ENCODE data around the gene PFKM.

DNA sequence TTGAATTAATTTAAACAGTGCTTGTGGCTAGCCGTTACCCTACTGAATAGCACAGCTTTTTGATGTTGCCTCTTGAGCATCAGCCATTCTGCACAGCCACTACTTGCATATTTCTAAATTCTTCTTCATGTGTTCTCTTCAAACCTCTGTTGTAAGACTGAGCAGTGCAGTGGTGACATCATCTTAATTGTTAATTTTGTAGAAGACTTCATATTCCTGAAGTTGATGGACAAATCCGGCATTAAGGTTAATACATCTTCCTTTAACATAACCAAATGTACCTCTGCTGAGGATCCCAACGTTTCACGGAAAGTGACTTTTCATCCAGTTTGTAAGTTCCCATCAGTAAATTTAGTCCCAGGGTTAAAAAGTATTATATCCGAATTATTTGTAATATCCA lies 38.9 kb upstream of the PFKM start:
- TF ChIP-seq CTCF (IDR thresholded peaks at IDR 0.05; ENCODE audit: low read depth, low read length, missing input control), result no peak
- no peak for TF ChIP-seq FOXA1 (IDR thresholded peaks at IDR 0.05)
- no peak for TF ChIP-seq MAX (IDR thresholded peaks at IDR 0.05)
- no peak for TF ChIP-seq JUND (IDR thresholded peaks at IDR 0.05)
- TF ChIP-seq ZBTB33 (IDR thresholded peaks at IDR 0.05), result no peak
- TF ChIP-seq REST (IDR thresholded peaks at IDR 0.05), result no peak
- no peak for TF ChIP-seq RAD21 (IDR thresholded peaks at IDR 0.05)
- TF ChIP-seq GABPA (IDR thresholded peaks at IDR 0.05 in 1 of 2, conservative IDR thresholded peaks at IDR 0.05 in 1 of 2), result no peak
- no peak for TF ChIP-seq RXRA (IDR thresholded peaks at IDR 0.05)
- TF ChIP-seq SP1 (IDR thresholded peaks at IDR 0.05), result no peak
- TF ChIP-seq TAF1 (conservative IDR thresholded peaks at IDR 0.05), result no peak
- TF ChIP-seq EGR1 (IDR thresholded peaks at IDR 0.05; ENCODE audit: low read depth in 2 of 2), result no peak
- TF ChIP-seq YY1 (IDR thresholded peaks at IDR 0.05), result no peak
